Pulmonary artery endothelial cell (primary cell): ENCODE data around the gene SNX25. TPM values are rescaled to one million over a fixed set of nuclear protein-coding genes. Genes with fewer than 3 reads are reported as not detected.

Experiments
- DNase-seq: peaks from one replicate; pipeline ENCODE4 v3.0.0-alpha.2; 2011; ENCODE audit warnings: low read depth, low spot score
- total RNA-seq: library from RNA; depleted of rRNA; stranded (reverse); fragments of >200 nt; gene quantifications from 2 replicates; pipeline ENCODE4 v1.2.3, GENCODE V29; 2014

Gene SNX25
- total RNA-seq, 1 donor from 2014 or later: 23.5 TPM

DNA sequence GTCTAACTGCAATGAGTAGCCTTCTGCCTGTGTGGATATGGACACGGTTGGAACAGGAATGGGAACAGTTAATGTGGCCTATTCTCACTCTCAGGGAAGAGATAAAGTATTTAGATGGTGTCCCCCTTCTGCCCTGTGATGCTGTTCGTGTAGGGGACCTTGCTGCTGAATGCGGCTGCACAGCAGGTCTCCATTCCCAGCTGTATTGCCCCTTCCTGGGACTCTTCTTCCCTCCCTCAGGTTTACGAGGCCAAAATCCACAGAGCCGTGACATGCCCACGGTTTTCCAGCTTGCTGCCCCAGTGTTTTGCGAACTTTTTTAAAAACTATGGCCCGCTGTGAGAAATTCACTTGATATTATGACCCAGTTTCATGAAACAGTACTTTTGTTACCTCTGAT lies 50.3 kb downstream of the SNX25 start:
- no peak for DNase-seq

DNA sequence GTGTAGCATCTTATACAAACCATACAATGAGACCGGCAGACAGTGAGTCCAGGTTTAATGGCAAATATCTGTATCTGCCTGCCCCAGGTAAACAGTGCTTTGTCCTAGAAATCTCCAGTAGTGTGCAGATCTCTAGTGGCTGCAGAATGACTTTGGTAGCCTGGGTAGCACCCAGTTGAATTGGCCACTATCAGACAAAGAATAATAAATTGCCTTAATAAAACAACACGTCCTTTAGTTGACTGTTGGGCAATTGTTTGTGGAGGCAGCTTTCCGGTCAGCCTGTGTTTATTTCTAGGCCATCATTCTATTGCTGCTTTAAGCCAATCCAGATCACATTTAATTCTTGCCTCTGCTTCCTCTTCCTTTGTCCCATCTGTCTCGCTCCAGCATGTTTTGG lies 52.5 kb downstream of the SNX25 start:
- DNase-seq: no peak

DNA sequence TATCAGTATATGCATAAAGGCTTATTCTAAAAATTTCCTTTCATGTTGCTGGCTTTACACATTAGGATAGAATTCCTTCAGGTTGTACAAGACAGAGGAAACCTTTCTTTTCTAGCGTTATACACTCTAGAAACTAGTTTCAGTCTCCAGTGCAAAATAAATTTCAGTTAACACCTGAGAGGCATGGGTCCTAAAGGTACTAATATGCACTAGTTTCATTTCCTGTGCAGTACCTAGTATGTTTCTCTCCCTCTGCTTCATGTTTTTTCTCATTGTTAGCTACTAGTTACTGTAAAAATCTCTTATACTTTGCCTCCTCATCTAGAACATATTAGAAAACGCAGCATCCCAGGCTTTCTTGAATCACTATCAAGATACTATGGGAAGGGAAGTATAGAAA lies 54.0 kb downstream of the SNX25 start:
- no peak for DNase-seq

DNA sequence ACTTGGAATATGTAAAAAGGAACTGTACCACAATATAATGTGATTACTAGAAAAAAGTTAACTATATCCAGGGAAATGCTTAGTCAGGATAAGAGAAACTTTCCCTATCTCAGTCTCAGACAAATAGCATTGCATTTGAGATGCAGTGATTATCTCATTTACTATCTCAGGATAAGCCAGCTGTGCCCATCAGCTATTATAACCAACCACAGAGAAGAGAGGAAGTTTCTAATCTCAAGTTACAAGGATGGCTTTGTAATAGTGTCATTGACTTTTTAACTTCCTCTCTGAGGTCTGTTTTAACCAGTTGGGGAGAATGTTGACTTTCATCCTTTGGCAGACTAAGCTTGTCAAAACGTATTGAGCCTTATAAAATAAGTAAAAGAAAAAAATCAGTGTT lies 56.5 kb downstream of the SNX25 start:
- DNase-seq: no peak

DNA sequence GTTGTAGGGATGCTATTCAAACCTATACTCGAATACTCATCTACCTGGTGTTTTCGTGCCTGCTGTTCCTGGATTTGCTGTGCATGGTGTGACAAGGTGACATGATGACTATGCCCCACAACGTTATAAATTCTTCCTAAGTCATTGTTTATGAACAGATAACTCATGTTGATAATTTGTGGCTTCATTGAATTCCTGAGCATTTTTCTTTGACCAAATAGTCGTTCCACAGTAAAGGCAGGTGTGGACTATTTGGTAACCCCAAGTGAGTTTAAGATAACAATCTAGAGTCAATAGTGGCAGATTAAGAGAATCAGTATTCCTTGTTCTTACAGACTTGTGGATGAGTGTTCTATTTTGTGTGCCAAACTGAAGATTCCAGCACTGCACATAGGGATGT lies 59.9 kb downstream of the SNX25 start:
- no peak for DNase-seq

DNA sequence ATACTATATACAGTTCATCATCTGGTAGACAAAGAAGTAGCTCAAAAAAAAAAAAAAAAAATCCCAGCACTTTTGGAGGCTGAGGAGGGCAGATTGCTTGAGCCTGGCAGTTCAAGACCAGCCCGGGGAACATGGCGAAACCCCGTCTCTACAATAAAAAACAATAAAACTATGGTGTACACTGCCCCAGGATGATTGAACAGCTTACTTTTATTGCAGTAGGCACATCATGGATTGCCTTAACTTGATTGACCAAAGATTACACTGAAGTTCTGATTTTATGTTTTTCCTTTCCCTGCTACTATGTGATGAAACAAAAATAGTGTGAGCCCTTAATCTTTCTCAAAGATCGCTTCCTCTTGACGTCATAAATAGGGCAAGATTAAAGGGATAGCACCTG lies 60.6 kb downstream of the SNX25 start:
- no peak for DNase-seq

DNA sequence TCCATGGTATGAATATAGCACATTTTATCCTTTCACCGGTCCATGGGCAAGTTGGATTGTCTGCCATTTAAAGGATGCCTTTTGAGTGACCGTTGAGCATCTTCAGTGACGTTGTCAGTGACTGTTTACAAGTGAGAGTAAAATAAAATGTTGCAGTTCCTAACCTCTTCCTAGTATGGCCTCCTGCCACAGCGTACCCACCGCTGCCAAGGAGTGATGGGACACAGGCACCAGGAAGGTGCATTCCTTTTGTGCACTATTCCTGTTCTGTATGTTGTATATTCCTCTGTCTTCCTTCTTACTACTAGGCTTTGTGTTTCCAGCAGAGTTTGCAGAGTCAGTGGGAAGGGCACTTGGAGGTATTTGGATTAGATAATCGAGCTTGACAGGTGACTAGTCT lies 61.5 kb downstream of the SNX25 start:
- no peak for DNase-seq

DNA sequence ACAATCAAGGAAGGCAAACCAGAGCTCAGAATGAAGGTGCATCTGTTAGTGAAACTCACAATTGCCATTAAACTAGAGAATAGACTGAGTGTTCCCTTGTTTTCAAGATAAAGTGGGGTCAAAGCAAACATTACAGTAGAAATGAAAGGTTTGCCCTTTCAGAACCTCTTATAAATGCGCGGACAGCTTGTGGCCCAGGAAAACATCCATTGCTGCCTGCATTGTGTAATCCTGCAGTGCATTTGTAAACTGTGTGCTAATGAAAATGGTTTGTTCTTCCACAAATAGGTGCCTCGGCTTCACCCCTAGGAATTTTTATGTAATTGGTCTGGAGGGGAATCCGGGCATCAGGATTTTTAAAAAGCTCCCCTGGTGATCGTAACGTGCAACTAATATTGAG lies 62.8 kb downstream of the SNX25 start:
- no peak for DNase-seq

DNA sequence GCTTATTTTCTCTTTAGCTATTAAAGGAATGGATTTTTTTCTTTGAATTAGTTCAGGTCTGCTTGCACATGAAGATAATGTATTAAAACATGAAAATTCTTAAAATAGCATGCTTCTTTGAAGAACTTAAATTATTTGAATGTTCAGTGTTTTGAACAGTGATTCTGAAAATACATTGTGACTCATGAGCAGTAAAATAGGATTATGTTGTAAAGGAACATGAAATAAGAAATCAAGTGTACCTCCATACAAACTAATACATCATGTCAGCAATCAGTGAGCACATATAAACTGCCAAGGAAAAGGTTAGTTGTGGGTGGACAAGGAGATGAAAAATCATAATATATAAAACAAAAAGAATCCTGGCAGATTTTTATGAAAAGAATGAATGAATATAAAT lies 66.1 kb downstream of the SNX25 start:
- DNase-seq: no peak

DNA sequence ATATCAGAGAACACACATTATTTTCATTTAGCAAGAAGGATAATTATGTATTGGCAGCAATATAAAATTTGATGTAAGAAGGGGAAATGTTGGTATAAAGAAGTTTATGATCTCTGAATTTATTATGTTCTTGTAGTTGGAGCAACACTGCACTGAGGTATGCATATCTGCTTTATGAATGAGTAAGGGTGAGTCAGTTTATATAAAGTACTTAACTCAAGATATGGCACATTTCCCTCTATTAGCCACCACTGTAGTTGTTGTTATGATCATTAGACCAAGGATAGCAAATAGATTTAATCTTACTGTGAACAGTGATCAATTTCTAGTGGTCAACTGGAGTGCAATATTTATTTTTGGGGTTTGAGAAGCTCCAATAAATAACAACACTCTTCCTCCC lies 66.6 kb downstream of the SNX25 start:
- DNase-seq: no peak

DNA sequence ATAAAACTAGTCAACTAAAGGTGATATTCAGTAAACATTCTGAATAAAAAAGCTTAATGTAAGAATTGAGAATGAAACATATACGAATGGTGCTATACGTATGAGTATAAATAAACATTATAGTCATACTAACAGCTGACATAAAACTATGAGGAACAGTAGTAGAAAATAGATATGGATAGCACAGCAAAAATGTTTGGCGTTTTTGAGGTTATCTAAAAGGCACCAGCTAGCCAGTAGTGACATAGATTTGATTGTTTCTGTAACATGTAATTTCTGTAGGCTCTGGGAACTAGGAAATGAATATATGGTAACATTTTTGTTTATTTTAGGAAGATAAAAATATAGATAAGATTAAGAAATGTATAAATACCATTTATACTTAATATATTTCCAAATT lies 69.3 kb downstream of the SNX25 start:
- no peak for DNase-seq

DNA sequence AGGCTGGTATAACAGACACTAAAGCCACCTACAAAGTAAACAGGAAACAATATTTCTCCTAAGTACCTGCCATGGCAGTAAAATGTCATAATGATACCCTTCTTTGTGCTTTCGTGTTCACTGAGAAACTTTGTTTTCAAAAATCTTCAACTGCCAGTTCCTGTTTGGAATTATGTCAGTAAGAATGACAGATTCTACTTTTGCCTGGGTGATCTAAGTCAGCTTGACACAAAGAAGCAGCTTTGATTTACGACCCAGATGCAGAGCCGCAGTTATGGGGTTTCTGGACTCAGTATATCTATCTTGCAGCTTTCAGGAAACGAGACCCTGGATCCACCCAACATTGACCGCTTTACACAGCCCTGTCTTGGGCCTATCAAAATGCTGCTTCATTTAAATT lies 71.2 kb downstream of the SNX25 start:
- DNase-seq: no peak

DNA sequence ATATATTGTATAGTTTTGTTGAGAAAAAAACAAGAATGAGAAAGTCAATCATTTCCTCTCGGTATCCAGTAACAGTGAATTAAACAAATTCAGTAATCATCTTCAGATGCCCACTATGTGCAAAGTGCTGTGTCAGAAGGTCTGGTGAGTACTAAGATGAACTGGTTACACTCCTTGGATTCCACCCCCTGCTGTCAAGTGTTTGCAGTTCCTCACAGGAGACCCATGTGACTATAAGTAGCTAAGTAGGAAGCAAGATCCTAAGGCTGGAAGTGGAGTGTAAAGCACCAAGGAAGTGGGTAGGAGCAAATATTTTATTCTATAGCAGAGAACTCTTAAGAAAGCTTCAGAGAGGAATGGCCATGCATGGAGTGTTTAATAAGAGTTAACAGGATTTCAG lies 73.6 kb downstream of the SNX25 start:
- DNase-seq: no peak

DNA sequence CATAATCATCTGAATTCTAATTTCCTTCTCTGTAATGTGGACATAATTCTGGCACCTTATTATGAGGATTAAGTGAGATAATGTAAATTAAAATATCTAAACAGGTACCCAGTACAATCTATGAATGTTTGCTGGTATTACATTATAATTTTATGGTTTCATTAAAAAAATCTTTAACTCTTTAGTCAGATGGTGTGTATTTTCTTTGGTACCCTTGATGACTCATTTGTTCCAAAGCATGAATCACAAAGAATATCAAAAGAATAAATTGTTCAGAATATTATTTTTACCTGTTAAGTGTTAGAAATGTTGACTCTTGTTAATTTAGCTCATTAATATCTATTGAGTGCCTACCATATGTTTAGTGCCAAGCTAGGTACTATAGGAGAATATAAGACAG lies 74.3 kb downstream of the SNX25 start:
- peak; percentile 22 for DNase-seq

DNA sequence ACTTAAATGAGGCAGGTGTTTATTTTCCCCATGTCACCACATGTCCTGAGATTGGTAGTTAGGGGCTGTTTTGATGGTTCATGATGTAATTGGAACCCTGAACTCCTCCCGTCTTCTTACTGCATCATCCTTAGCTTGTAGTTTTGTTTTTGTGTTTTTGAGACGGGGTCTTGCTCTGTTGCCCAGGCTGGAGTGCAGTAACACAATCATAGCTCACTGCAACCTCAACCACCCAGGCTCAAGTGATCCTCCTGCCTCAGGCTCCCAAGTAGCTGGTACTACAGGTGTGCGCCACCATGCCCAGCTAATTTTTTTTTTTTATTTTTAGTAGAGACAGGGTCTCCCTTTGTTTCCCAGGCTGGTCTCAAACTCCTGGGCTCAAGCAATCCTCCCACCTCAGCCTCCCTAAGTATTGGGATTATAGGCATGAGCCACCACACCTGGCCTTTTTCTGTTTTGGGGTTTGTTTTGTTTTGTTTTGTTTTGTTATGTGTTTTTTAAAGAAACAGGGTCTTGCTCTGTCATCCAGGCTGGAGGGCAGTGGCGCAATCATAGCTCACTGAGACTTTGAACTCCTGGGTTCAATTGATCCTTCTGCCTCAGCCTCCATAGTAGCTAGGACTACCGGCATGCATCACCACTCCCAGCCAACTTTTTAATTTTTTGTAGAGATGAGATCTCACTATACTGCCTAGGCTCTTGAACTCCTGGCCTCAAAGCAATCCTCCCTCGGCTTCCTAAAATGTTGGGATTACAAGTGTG lies 76.4 kb downstream of the SNX25 start:
- DNase-seq: no peak

DNA sequence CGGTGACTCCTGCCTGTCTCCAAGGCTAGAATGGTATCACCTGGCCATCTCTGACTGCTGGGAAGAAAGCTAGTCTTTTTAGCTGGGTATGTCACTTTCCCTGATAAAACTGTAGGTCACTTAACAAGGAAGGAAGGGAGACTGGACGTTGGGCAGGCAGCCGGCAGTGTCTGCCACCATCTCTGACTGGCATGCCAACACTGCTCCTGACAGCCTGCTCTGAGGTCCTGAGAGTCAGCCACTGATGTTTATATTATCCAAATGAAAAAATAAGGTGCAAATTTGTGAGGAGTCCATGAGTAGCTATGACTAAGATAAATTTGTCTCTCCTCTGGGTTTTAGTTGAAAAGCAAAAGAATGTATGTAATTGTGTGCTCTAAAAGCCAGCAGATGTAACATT lies 77.2 kb downstream of the SNX25 start:
- no peak for DNase-seq

DNA sequence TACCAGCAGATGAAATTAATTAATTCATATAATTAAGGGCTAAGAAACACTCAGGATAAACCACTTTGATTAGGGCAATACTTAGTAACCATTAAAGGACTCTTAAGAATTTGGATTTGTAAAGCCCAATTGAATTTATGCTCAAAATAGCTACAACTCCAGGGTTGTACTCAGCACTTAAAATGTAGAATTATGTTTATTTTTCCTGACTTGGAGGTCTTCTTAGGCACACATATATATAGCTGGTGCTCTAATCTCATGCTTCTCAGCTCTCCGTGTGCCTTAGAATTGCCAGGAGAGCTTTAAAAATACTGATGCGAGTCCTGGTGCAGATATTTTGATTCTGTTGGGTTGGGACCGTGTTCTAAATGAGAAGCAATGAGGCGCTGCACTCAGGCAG lies 77.6 kb downstream of the SNX25 start:
- no peak for DNase-seq

DNA sequence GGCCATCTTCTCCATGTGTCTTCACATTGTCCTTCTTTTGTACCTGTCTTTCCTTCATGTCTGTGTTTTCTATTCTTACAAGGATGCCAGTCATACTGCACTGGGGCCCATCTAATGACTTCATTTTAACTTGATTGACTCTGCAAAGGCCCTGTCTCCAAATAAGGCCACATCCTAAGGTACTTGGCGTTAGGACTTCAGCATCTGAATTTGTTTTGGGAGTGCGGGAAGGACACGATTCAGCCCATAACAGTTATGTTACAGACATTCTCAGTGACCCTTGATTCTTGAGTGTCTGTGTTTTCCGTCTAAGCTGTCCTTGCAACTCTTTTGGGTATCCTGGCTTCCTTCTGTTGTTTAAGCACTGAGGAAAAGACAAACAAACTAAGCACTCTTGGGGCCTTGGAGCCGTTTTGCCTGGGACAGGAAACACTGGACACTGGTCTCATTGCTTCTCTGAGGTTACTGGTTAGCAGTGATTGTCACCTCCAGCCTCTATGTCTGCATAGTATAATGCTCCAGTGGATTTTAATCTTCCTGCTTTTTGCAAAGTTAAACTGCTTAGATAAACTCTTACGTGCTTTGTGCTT lies 80.7 kb downstream of the SNX25 start:
- DNase-seq: no peak

DNA sequence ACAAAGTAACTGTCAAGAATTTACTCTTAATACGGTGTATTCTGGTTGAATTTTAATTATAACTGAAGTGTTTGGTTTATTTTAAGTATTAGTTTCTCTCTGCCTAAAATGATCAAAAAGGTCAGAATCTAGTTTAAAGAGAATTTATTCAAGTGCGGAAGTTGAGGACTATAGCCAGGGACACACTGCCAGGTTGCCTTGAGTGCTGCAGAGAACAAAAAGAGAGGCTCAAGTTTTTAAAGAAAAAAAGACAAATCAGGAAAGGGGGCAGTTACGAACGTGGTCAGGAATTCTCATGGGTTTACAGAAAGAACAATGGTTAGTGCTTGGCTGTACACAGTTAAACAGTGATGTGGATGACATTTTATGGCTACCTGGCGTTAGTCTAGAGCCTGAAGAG lies 81.3 kb downstream of the SNX25 start:
- DNase-seq: no peak

DNA sequence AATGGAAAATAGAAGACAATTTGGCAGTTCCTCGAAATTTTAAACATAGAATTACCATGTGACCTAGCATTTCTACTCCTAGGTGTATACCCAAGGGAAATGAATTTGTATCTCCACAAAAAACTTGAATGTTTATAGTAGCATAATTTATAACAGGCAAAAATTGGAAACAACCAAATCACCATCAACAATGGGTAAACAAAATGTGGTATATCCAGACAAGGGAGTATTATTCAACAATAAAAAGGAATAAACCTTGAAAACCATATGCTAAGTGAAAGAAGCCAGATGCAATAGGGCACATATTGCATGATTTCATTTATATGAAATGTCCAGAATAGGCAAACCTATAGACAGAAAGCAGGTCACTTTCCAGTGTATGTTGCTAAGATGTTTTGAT lies 83.8 kb downstream of the SNX25 start:
- DNase-seq: no peak

DNA sequence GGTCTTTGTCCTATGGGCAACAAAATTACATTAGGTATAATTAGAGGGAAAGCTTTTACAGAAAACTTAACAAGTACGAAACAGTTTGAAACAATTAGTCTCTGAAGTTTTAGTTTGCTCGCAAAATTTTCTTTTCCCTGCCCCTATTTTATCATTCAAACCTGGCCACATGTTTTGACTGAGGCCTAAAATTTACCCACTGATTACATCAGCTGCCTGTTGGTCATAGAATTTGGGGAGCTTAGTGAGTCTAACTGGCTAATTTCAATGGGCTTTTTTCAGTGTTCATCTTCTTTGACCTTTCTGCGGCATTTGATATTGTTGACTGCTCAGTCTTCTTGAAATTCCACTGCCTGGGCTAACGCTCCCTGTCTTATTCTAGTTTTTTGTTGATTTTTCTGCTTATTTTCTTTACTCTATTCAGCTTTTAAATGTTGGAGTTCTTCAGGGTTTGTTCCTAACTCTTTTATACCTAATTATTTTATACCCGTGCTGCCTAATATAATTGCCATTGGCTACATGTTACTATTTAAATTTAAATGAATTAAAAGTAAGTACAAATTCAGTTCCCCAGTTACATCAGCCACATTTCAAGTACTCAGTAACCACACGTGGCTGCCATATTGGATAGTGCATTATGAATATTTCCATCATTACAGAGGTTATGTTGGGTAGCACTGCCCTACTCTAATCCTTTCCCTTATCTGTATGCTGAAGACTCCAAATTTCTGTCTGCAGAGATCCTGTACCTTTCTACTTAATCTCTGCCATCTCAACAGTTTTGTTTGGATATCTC lies 87.5 kb downstream of the SNX25 start:
- no peak for DNase-seq

DNA sequence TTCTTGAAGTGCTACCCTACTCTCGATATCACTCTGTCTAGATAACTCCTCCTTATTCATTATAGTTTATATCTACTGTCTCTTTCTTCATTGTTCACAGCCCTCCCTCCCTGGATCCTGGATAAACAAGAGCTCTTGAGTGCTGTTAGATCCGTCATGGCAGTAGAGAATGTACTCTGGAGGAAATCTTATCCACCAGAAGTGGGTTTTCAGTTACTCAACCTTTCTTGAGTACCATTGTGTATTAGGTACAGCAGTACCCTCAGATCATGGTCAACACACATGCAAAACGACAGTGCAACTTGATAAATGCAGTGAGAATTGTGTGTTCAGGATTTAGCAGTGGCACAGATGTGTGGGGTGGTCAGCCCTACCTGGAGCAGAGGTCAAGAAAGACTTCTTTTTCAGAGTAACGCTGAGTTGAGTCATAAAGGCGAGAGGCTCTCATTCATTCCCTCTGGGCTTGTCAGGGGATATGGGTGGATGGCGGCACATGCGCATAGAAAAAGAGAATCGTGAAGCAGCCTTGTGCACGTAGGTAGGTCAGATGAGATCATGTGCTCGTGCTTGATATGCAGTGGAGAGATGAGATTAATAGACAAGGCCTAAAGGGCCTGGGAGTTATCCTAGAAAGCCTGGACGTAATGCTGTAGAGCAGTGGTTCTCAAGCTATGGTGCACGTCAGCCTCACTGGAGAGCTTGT lies 89.5 kb downstream of the SNX25 start:
- DNase-seq: no peak
